Ascending aorta (tissue), 2 donors: ENCODE results near the gene SEC24D. TPM values are rescaled to one million over a fixed set of nuclear protein-coding genes. Genes with fewer than 3 reads are reported as not detected.

Experiments used
- DNase-seq, 2 donors: peaks; one replicate each; pipeline ENCODE4 v3.0.0-alpha.2; 2019; ENCODE audit warnings: low spot score in 2 of 2
- H3K27ac ChIP-seq, 2 donors: fragments of 200-600 bp; sonication (generic); one replicate each; pipeline ENCODE4 v1.5.1; 2016 to 2017; ENCODE audit warnings: mild to moderate bottlenecking in 1 of 2
- H3K27me3 ChIP-seq: fragments of 200-600 bp; sonication (generic); one replicate; pipeline ENCODE4 v1.5.1; 2017
- H3K36me3 ChIP-seq, 2 donors: fragments of 200-600 bp; sonication (generic); one replicate each; pipeline ENCODE4 v1.5.1; 2016
- H3K4me1 ChIP-seq, 2 donors: fragments of 200-600 bp; sonication (generic); one replicate each; pipeline ENCODE4 v1.5.1; 2016 to 2017; ENCODE audit warnings: mild to moderate bottlenecking in 1 of 2
- H3K4me3 ChIP-seq, 2 donors: fragments of 200-600 bp; sonication (generic); one replicate each; pipeline ENCODE4 v1.5.1; 2016 to 2017; ENCODE audit warnings: mild to moderate bottlenecking in 1 of 2
- H3K9me3 ChIP-seq, 2 donors: fragments of 200-600 bp; sonication (generic); one replicate each; pipeline ENCODE4 v1.5.1; 2016
- intact Hi-C: fragments of 100-400 bp; cut with DNase I; formaldehyde crosslinking; loops from one replicate; pipeline ENCODE4 v1.15.1; 2023
- total RNA-seq: library from RNA; depleted of rRNA; stranded (reverse); fragments of >200 nt; gene quantifications from one replicate; pipeline ENCODE4 v1.1.0, GENCODE V29; 2016
- TF ChIP-seq, protein P1 (sequence below), 3 experiments: fragments of 200-600 bp in 2 of 3; fragments of 450-650 bp in 1 of 3; sonication (generic) in 2 of 3; IDR thresholded peaks; one replicate each; pipeline ENCODE4 v1.5.1; 2016 to 2019; ENCODE audit warnings: antibody characterized with exemption in 3 of 3, mild to moderate bottlenecking in 1 of 3, moderate library complexity in 1 of 3

Gene SEC24D
- total RNA-seq, 1 donor from 2014 or later: 108 TPM

DNA sequence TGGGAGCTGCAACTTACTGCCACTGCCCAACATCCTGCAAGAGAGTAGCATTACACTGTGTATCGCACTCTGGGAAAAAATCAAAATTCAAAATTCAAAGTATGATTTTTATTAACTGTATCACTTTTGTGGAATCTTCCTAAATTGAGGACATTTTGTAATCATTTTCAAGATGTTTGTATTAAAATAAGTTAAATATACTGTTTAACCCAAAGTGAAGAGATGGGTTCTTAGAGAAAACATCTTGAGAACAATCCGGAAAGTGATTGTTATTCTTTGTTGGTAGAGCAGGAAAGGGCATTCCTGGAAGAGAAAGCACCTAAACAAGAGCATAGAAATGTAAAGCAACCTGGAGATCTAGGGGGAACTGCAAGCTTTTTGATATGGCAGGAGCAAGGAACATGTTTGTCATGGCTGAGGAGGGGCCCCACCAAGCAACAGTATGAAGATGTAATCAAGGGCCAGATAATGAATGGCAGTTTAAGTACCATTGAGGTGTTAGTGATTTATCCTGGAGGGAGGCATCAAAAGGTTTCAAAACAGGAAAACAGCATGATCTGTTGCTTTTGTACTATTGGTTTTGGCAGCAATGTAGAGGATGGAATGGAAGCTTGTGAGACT lies 14.1 kb upstream of the SEC24D start:
- H3K27me3 ChIP-seq: no peaks in the 10 kb centered on the region
- H3K27ac ChIP-seq: no peak overlapping the region
- intact Hi-C loops: no loop called here

DNA sequence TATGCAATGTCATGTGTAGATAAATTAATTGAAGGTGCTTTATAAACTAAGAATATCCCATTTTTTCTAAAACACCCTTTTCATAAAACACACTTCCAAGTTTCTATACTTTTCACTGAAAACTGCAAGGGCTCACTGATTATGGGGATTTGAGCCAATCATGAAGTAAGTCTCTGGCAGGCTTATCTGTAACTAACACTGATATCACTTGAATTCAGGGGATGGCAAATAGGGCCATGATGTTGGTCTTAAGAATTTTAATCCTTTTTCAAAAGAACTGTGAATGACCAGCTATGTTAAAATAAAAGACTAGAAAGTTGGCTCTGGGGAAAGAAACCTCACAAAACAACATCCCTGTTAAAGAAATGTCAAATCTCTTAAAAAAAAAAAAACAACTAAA lies 13.0 kb upstream of the SEC24D start:
- H3K9me3 ChIP-seq: no peaks in the 10 kb centered on the region
- H3K4me3 ChIP-seq: no peak overlapping the region
- DNase-seq: no peak
- no peaks in the 10 kb centered on the region for H3K27me3 ChIP-seq
- no peaks in the 10 kb centered on the region for H3K36me3 ChIP-seq
- no peaks in the 10 kb centered on the region for H3K4me1 ChIP-seq
- intact Hi-C loops: no loop called here
- TF ChIP-seq, protein P1, sequence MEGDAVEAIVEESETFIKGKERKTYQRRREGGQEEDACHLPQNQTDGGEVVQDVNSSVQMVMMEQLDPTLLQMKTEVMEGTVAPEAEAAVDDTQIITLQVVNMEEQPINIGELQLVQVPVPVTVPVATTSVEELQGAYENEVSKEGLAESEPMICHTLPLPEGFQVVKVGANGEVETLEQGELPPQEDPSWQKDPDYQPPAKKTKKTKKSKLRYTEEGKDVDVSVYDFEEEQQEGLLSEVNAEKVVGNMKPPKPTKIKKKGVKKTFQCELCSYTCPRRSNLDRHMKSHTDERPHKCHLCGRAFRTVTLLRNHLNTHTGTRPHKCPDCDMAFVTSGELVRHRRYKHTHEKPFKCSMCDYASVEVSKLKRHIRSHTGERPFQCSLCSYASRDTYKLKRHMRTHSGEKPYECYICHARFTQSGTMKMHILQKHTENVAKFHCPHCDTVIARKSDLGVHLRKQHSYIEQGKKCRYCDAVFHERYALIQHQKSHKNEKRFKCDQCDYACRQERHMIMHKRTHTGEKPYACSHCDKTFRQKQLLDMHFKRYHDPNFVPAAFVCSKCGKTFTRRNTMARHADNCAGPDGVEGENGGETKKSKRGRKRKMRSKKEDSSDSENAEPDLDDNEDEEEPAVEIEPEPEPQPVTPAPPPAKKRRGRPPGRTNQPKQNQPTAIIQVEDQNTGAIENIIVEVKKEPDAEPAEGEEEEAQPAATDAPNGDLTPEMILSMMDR (IDR thresholded peaks at IDR 0.05): no peak
- no peak overlapping the region for H3K27ac ChIP-seq

More for the DNA sequence above, 14.1 kb upstream of the SEC24D start:
- no peak for DNase-seq
- Histone ChIP-seq H3K9me3 (no peaks in the 10 kb centered on the region), H3K4me3 (peak overlapping the region; percentile 55 to 64), H3K36me3 (no peaks in the 10 kb centered on the region), H3K4me1 (no peaks in the 10 kb centered on the region)
- TF ChIP-seq, protein P1 (IDR thresholded peaks at IDR 0.05): no peak

DNA sequence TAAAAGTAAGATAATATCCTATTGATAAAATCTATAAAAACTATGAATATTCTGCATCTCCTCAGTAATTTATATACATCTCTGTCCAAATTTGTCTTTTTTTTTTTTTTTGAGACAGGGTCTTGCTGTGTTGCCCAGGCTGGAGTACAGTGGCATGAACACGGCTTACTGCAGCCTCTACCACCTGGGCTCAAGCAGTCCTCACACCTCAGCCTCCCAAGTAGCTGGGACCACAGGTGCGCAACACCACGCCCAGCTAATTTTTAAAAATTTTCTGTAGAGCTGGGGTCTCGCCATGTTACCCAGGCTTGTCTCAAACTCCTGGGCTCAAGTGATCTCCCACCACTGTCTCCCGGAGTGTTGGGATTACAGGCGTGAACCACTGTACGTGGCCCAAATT lies 12.3 kb upstream of the SEC24D start:
- Histone ChIP-seq H3K4me1 (no peaks in the 10 kb centered on the region), H3K36me3 (no peaks in the 10 kb centered on the region), H3K4me3 (no peak overlapping the region), H3K27me3 (no peaks in the 10 kb centered on the region), H3K27ac (no peak overlapping the region), H3K9me3 (no peaks in the 10 kb centered on the region)
- no peak for DNase-seq
- intact Hi-C loops: no loop called here
- TF ChIP-seq, protein P1 (IDR thresholded peaks at IDR 0.05): no peak

DNA sequence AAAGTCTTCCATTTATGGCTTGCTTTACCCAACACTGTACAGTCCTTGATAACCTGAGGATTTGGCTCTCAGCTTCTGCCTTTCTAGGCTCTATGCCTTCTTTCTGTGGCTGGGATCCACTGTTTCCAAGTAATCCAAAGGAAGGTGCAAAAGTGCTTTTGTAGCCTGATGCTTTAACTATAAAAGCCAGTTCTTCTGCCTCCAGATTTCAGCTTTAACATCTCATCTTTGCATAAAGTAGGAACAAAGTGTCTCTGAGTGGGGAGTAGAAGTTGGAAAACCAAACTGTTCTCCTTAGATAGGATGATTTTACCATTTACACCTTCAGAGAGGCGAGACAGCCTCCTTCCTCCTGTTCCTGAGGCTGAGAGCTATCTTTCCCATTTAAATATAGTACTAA lies 11.1 kb upstream of the SEC24D start:
- Histone ChIP-seq H3K27ac (no peak overlapping the region), H3K4me3 (no peak overlapping the region), H3K36me3 (no peaks in the 10 kb centered on the region), H3K9me3 (no peaks in the 10 kb centered on the region), H3K4me1 (no peaks in the 10 kb centered on the region), H3K27me3 (no peaks in the 10 kb centered on the region)
- DNase-seq: no peak
- TF ChIP-seq, protein P1 (IDR thresholded peaks at IDR 0.05): no peak
- intact Hi-C loops: no loop called here

DNA sequence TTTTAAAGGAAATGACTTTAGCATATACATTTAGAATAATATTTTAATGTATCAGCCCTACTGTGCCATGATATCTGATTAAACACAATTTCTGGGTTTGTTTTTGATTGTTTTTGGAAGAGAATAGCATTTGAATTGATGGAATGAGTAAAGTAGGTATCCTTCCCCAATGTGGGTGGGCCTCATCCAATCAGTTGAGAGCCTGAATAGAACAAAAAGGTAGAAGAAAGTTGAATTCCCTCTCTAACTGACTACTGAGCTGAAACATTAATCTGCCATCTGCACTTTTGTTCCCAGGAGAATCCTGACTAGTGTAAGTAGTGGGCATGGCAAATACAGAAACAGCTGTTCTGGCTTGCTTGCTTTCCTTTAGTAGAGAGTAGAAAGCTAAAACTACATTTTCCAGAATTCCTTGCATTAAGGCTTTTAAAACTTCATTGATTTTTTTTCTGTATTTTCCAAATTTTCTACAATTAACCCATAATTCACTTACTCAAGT lies 9.7 kb upstream of the SEC24D start:
- Histone ChIP-seq H3K4me1 (no peaks in the 10 kb centered on the region), H3K4me3 (no peak overlapping the region), H3K27me3 (no peaks in the 10 kb centered on the region), H3K36me3 (no peaks in the 10 kb centered on the region), H3K27ac (no peak overlapping the region), H3K9me3 (no peaks in the 10 kb centered on the region)
- TF ChIP-seq, protein P1 (IDR thresholded peaks at IDR 0.05): no peak
- intact Hi-C loops: no loop called here
- no peak for DNase-seq

DNA sequence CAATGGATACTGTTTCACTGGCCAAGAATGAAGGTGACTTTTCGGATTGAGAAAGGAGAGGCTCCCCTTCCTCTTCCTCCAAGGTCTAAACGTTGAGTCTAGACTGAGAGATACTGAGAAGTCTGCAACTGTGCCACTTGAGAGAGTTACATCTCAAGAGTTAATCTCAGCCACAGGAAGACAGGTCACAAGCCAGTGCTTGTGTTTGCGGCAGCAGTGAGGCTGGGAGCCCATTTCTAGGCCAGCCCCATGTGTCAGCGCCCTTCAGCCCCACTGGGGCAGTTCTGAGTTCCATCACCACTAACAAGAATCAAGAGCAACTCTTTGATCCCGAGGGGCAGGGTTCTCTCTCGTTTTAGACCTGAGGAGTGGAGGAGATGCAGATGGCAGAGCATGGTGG lies 7.3 kb upstream of the SEC24D start:
- no peaks in the 10 kb centered on the region for H3K4me1 ChIP-seq
- TF ChIP-seq, protein P1 (IDR thresholded peaks at IDR 0.05): no peak

More for the DNA sequence above, 7.3 kb upstream of the SEC24D start:
- Histone ChIP-seq H3K4me3 (no peak overlapping the region), H3K27me3 (no peaks in the 10 kb centered on the region), H3K36me3 (no peaks in the 10 kb centered on the region), H3K27ac (no peak overlapping the region), H3K9me3 (no peaks in the 10 kb centered on the region)
- no peak for DNase-seq
- intact Hi-C loops: no loop called here
